ENCODE results near the gene HSDL1.

GRCh38 chr16:84131117-84131516, 13.9 kb downstream of the HSDL1 start:
- no peak for TF ChIP-seq GATA2 (IDR thresholded peaks at IDR 0.05; ENCODE audit: low read depth, low read length)
- no peak for TF ChIP-seq GATA3 (IDR thresholded peaks at IDR 0.05; ENCODE audit: low read depth, low read length)

Data from SH-SY5Y (cell line).